ENCODE data around the gene ZBTB5. TPM values are rescaled to one million over a fixed set of nuclear protein-coding genes. Genes with fewer than 3 reads are reported as not detected.

The ZBTB5 gene
- total and polyA plus RNA-seq, 2 of the 8 experiments (the other 6 are each of a cell fraction or from before 2014, with no cell fraction given), result 13.3 to 14.5 TPM

DNA sequence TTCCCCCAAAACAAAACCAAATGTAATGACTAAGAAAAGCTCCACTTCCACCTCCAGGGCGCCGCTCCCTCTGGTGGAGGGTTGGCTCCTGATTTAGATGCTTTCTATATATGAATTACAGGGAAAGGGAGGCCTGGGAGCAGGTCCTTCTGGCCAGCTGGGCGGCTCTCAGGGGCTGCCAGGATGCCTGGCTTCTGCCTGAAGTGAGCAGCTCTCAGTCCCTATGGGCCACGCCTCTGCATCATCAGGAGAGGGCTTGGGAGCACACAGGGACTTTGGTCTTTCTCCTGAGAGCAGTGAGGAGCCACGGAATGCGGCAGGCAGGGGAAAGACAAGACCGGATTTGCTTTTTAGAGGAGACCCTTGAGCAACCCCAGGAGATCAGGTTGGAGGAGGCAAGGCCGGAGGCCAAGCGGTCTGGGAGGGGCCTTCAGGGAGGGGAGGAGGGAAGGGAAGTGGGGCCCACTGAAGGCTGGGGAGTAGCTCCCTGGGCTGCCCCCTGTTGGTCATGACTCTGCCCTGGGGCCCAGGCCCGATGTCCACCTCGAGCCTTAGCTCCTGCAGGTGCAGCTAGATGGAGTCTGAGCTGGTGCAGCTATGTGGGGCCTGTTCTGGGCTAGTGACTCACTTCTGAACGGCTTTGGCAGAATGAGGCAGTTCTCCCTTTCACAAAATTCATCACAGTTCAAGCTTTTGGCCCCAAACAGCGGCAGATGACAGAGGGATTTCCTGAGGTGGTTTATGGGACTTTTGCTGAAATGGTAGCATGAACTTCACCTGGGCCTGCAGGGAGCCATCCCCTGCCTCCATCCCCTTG lies 54.1 kb downstream of the ZBTB5 start:
- no peak overlapping the region for H3K4ac ChIP-seq (replicated peaks; ENCODE audit: insufficient read length, low read depth, low read length)
- no peak overlapping the region; the same call in 1 of the 2 replicates for H2BK5ac ChIP-seq (ENCODE audit: low read depth, low read length)
- H3K79me1 ChIP-seq (ENCODE audit: low read depth, low read length), result no peaks in the 10 kb centered on the region
- no peak overlapping the region for H4K5ac ChIP-seq (ENCODE audit: insufficient read length, low read depth, low read length)
- H4K91ac ChIP-seq (replicated peaks; ENCODE audit: insufficient read length, low read length), result no peak overlapping the region
- DNase-seq (ENCODE audit: low read depth in 1 of 2, low spot score in 2 of 2) (peak in 1 of 2 experiments; percentile 74), FAIRE-seq (no peak)
- H3K14ac ChIP-seq (ENCODE audit: insufficient read length), result no peak overlapping the region
- peak overlapping the region; percentile 72; the same call in 1 of the 2 replicates for H2BK15ac ChIP-seq (ENCODE audit: low read length)
- no peak overlapping the region; the same call in 1 of the 2 replicates for H3K18ac ChIP-seq (ENCODE audit: extremely low read depth, low read length)
- no peak overlapping the region for H2BK20ac ChIP-seq (ENCODE audit: low read length)
- POLR2A ChIA-PET (ENCODE audit: partially characterized antibody), result interaction anchor here (0.6 to 1.8 kb wide), 8 partner anchors 8 to 379 kb away, joined by 3 to 10 read pairs (median 3); partner anchors contain the start of gene ZBTB5
- H3K9me3 ChIP-seq (ENCODE audit: insufficient read depth in 2 of 2, low read depth in 1 of 2, low read length in 1 of 2), result no peaks in the 10 kb centered on the region
- H3K4me3 ChIP-seq (ENCODE audit: extremely low read depth in 1 of 4, insufficient read depth in 2 of 4, low read depth in 3 of 4, low read length in 4 of 4), result no peak overlapping the region
- 80% methylated on average over 12 of the region's 13 CpGs; no CpG with 5 or more reads in 1 of the 2 experiments for WGBS, 2 experiments (ENCODE audit: extremely low coverage in 1 of 2, insufficient coverage in 1 of 2, insufficient read length in 1 of 2, insufficient replicate concordance in 2 of 2, low coverage in 1 of 2, low lambda C conversion rate in 2 of 2, missing lambda C conversion rate in 1 of 2)
- peak overlapping the region; percentile 87; the same call in 1 of the 2 replicates for H2BK12ac ChIP-seq (ENCODE audit: low read depth, low read length)
- no peak overlapping the region for H3K4me2 ChIP-seq (ENCODE audit: insufficient read depth in 1 of 2, low read depth in 2 of 2, low read length in 2 of 2)
- H3K36me3 ChIP-seq (ENCODE audit: control insufficient read depth in 2 of 4, insufficient read depth in 4 of 4, low read length in 3 of 4), result no peaks in the 10 kb centered on the region
- H2BK120ac ChIP-seq (replicated peaks; ENCODE audit: low read depth, low read length), result no peak overlapping the region
- CTCF ChIA-PET (ENCODE audit: partially characterized antibody), result interaction anchor here (0.6 to 3.6 kb wide), 44 partner anchors 8 to 557 kb away, joined by 3 to 28 read pairs (median 4); partner anchors contain the start of gene GRHPR
- no peak overlapping the region for H3K23ac ChIP-seq (ENCODE audit: insufficient read length)
- no peaks in the 10 kb centered on the region for H3K79me2 ChIP-seq (ENCODE audit: control insufficient read depth in 1 of 2, insufficient read depth in 2 of 2, low read length in 2 of 2)
- H3K9ac ChIP-seq (replicated peaks in 1 of 4; ENCODE audit: extremely low read depth in 1 of 4, low read depth in 3 of 4, low read length in 3 of 4), result no peak overlapping the region
- no peaks in the 10 kb centered on the region; the same call in 1 of the 2 replicates for H3K23me2 ChIP-seq (ENCODE audit: low read depth, low read length)
- H2AFZ ChIP-seq (ENCODE audit: low read length), result no peak overlapping the region
- H3K27me3 ChIP-seq (replicated peaks in 1 of 4; ENCODE audit: control insufficient read depth in 3 of 4, extremely low read depth in 1 of 4, insufficient read depth in 3 of 4, low read length in 3 of 4), result no peaks in the 10 kb centered on the region
- H4K8ac ChIP-seq (ENCODE audit: extremely low read depth, insufficient read depth, low read length), result peak overlapping the region; percentile 42
- no peak overlapping the region for H3K56ac ChIP-seq (replicated peaks; ENCODE audit: insufficient read length, low read depth, low read length)
- H3K27ac ChIP-seq (ENCODE audit: low read depth, low read length), result no peak overlapping the region
- H2AK5ac ChIP-seq (ENCODE audit: low read depth, low read length), result no peak overlapping the region
- H3K4me1 ChIP-seq (replicated peaks in 1 of 4; ENCODE audit: control insufficient read depth in 3 of 4, insufficient read depth in 4 of 4, low read length in 3 of 4), result peaks cover 0 to 22% (median 14%) of the 10 kb centered on the region in 4 experiments; a peak in 6 of 7 replicates
- H4K20me1 ChIP-seq (replicated peaks in 1 of 2; ENCODE audit: control insufficient read depth in 1 of 2, insufficient read depth in 2 of 2, low read length in 2 of 2), result no peaks in the 10 kb centered on the region
- no peak for TF ChIP-seq SP1 (IDR thresholded peaks at IDR 0.05; ENCODE audit: low read depth, low read length)
- TF ChIP-seq POLR2AphosphoS5 (IDR thresholded peaks at IDR 0.05; ENCODE audit: low read depth, low read length), result no peak
- TF ChIP-seq, protein P1, sequence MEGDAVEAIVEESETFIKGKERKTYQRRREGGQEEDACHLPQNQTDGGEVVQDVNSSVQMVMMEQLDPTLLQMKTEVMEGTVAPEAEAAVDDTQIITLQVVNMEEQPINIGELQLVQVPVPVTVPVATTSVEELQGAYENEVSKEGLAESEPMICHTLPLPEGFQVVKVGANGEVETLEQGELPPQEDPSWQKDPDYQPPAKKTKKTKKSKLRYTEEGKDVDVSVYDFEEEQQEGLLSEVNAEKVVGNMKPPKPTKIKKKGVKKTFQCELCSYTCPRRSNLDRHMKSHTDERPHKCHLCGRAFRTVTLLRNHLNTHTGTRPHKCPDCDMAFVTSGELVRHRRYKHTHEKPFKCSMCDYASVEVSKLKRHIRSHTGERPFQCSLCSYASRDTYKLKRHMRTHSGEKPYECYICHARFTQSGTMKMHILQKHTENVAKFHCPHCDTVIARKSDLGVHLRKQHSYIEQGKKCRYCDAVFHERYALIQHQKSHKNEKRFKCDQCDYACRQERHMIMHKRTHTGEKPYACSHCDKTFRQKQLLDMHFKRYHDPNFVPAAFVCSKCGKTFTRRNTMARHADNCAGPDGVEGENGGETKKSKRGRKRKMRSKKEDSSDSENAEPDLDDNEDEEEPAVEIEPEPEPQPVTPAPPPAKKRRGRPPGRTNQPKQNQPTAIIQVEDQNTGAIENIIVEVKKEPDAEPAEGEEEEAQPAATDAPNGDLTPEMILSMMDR (IDR thresholded peaks at IDR 0.05; ENCODE audit: control extremely low read depth in 1 of 3, insufficient read depth in 1 of 3, low read depth in 1 of 3, low read length in 3 of 3), result peak; percentile 51 to 59 (median 54)
- TF ChIP-seq JUN (IDR thresholded peaks at IDR 0.05; ENCODE audit: low read depth, low read length), result no peak
- TF ChIP-seq RNF2 (IDR thresholded peaks at IDR 0.05; ENCODE audit: borderline replicate concordance, low read depth, low read length, missing control alignments, poor library complexity, severe bottlenecking), result no peak
- no peak for TF ChIP-seq TEAD4 (IDR thresholded peaks at IDR 0.05; ENCODE audit: low read depth, low read length)
- no peak for TF ChIP-seq CBX8 (IDR thresholded peaks at IDR 0.05; ENCODE audit: borderline replicate concordance, low read depth, low read length)
- no peak for TF ChIP-seq HDAC2 (IDR thresholded peaks at IDR 0.05; ENCODE audit: borderline replicate concordance in 1 of 2, low read depth in 2 of 2, low read length in 2 of 2)

Data from H1 (cell line).